Eye (tissue), 1 donor: ENCODE results near the gene ARMCX1.
"Not testable (repeated sequence)": the region's sequence is repeated elsewhere in the genome, so short reads cannot be mapped to it uniquely, and the experiment has no call there.

Experiments
- DNase-seq: peaks from one replicate; pipeline ENCODE4 v3.0.0-alpha.2; 2015

ARMCX1 gene

DNA sequence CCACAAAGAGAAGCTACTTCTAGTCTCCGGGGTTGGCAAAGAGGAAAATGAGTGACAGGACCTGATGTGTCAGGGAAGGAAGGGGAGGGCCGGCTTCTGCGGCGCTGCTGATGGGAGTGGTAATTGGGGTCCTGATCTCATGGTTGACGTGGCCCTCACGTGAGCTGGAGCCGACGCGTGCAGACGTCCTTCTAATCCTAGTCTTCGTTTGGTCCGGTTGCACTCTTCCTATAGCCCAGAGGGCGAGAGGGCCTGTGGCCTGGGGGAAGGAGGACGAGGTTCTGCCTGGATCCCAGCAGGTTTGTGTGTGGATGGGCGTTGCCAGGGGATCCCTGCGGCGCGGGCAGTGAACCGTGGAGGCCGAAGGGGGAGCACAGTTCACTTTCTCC, at the start of gene ARMCX1:
Gene ARMCX1, plus strand, starts transcription at position 186 of the 389 bp plus-strand sequence. CDS start 2,384 bp downstream, outside the sequence.
- DNase-seq: peak; percentile 86

- not testable (repeated sequence) for DNase-seq
These were observed 47.4 kb upstream of the ARMCX1 start for GRCh38 chrX:101502929-101503328.

DNA sequence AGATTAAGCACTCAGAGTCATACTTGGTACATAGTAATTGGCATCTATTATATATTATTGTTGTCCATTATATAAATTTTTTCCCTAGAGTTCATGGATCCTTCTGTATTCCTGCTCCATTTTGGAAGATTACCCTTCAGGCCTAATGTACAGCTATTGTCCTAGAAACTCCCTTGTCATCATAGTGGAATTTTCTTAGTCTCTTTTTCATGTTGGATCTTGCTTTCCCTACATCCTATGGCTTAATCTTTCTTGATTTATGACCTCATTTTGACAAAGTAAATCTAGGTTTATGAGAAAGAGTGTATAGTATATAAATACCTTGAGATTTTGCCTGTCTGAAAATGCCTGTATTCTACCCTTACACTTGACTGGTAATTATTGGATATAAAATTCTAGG, 43.0 kb upstream of the ARMCX1 start:
- DNase-seq: no peak

DNA sequence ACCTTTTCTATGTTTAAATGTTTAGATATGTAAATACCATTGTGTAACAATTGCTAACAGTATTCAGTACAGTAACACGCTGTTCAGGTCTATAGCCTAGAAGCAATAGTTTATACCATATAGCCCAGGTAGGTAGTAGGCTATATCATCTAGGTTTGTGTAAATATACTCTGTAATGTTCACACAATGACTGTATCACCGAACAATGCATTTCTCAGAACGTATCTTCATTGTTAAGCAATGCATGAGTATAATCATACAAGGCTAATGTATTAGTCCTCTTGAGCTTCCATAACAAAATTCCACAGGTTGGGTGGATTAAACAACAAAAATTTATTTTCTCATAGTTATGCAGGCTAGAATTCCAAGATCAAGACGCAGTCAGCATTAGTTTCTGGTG, 42.4 kb upstream of the ARMCX1 start:
- no peak for DNase-seq

- no peak for DNase-seq
These were observed 19.4 kb upstream of the ARMCX1 start for GRCh38 chrX:101530944-101531343.

DNA sequence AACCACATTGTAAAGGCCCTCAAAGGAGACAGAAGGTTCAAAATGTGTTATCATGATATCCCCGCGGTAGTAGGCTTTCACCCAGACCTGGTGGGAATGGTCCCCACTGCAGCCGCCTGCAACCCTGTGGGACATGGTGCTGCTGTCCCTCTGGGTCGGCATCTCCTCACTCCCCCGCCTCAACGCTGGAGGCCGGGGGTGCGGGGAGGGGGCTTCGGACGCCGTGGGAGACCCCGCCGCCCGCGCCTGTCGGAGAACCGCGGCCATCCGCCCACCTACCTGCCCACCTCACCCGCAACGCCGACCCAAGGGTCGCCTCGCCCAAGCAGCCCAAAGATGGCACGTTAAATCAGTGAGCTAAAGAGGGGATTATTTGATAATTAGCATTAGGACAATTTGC, 11.2 kb upstream of the ARMCX1 start:
- no peak for DNase-seq

GRCh38 chrX:101550751-101551379, 518 bp downstream of the ARMCX1 start:
- peak; percentile 85 for DNase-seq

- no peak for DNase-seq
These were observed 1.0 kb downstream of the ARMCX1 start for GRCh38 chrX:101551380-101551767.

- DNase-seq: no peak
These were observed 2.4 kb downstream of the ARMCX1 start for GRCh38 chrX:101552714-101553113.

DNA sequence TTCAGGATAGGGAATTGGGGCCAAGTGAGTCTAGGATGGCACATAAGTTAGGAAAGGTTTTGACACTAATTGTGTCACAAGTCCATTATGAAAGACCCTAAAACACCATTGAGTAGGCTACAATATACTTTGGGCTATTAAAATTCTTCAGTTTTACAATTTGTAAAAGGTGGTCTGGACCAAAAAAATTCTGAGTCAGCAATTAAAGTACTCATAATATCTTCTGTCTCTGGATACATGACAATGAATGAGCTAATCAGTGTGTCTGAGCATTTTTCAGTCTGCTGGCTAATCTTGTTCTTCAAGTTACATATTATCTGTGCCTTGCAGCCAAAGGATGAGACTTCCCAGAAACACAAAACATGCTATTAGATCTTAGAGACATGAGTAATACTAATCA, 14.3 kb downstream of the ARMCX1 start:
- no peak for DNase-seq

DNA sequence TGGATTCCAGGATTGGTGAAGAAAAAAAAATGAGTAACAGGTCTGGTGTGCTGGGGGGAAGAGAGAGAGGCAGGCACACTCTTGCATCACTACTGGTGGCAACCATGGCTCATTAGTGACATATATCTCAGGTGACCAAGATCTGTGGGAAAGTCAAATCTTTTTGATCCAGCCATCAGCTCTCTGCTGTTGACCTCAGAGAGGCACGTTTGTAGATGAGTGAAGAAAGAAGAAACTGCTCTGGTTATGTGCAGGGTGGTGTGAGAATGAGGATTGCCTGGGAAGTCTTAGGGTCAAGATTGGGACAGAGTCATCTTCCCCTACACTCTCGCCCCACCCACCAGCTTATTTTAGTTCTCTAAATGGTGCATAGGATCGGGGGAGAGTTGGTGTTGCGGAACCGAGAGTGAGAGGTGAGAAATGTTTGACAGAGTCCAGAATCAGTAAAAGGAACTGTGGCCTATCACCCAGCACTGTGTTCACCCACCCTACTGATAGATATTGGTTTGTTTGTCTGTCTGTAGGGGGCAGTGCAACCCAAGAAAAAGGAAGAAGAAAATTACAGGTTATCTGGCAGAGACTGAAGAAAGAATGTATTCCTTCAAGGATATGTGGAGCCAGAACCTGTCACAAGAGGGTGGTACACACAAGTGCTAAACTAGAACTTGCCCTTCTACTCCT, 45.5 kb downstream of the ARMCX1 start:
- DNase-seq: peak; percentile 81

DNA sequence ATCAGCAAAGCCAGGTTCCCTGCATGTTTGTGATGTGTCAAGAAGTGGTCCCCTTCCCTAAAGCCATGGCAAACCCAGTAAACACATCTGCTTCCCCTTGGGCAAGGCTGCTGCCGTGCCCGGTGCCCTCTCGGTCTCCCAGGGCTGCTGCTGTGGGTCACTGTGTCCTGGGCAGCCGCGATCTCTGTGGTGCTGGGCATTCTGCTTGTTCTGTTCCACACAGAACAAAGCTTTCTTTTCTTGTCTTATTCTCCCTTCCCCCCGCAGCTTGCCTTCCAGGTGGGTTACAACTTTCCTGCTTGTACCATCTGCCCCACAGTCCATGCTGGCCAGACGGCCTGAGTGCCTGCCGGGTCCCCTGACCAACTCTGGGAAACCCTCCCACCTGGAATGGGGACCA, 49.2 kb downstream of the ARMCX1 start:
- DNase-seq: not testable (repeated sequence)

GRCh38 chrX:101602077-101602476, 51.7 kb downstream of the ARMCX1 start:
- DNase-seq: no peak
